GM19452 (cell line): ENCODE data around the gene PHF3.
A peak's percentile ranks its signal among the peaks of the same experiment; 100 is the strongest.

ENCODE experiments used
- ATAC-seq: cut with Tn5 transposase; IDR thresholded peaks from one replicate; pipeline ENCODE4 v1.9.1; 2021; ENCODE audit not compliant: unreplicated experiment

PHF3 gene

GRCh38 chr6:63644668-63645326, 9.2 kb downstream of the PHF3 start:
- no peak for ATAC-seq

DNA sequence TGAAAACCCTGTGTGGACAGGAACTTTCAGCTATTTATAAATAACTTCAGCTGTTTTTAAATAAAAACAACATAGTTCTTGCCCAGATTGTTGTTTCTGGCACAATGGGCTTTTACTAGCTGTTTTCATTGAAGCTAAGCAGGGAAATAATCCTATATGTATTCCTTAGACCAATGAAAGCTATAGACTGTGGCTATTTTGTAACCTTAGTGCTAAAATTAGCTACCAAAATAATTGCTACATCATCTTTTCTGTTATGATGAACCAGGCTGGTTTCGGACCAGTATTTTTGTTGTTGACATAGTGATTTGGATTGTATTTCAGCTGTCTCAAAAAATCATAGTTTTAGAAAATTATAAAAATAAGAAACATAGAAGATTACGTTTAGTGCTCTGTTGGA, 13.7 kb downstream of the PHF3 start:
- no peak for ATAC-seq

DNA sequence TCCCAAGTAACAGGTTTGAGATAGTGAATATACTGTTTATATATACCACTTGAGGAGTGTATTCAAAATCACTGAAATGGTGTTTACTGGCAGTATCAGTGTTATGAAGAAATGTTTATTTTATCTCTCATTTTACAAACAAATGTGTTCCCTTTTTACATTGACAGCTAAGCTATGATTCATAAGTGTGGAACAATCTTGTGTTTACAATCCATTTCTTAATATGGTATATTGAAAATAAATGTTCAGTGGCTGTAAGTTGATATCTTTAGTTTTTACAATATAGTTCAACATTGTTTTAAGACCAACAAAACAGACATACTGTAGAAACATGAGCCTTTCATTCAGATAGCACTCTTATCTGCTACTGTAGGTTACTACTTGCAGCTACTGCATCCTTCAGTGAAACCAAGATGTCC, 14.3 kb downstream of the PHF3 start:
- no peak for ATAC-seq

- no peak for ATAC-seq
Measured at GRCh38 chr6:63652980-63653379, 17.4 kb downstream of the PHF3 start.

GRCh38 chr6:63660757-63661156, 25.2 kb downstream of the PHF3 start:
- ATAC-seq, result no peak

DNA sequence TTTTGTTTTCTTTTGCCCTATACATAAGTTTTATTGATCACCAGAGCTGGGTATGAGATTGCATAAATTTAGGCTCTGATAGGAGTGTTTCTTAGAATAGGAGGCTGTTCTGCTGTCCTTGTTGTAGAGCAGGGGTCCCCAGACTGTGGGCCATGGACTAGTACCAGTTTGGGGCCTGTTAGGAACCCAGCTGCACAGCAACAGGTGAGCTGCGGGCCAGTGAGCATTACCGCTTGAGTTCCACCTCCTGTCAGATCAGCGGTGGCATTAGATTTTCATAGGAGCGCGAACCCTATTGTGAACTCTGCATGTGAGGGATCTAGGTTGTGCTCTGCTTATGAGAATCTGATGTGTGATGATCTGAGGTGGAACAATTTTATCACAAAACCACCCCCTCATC, 26.2 kb downstream of the PHF3 start:
- no peak for ATAC-seq

- no peak for ATAC-seq
Measured at GRCh38 chr6:63663147-63663955, 27.7 kb downstream of the PHF3 start.

GRCh38 chr6:63663956-63664281, 28.3 kb downstream of the PHF3 start:
- no peak for ATAC-seq

DNA sequence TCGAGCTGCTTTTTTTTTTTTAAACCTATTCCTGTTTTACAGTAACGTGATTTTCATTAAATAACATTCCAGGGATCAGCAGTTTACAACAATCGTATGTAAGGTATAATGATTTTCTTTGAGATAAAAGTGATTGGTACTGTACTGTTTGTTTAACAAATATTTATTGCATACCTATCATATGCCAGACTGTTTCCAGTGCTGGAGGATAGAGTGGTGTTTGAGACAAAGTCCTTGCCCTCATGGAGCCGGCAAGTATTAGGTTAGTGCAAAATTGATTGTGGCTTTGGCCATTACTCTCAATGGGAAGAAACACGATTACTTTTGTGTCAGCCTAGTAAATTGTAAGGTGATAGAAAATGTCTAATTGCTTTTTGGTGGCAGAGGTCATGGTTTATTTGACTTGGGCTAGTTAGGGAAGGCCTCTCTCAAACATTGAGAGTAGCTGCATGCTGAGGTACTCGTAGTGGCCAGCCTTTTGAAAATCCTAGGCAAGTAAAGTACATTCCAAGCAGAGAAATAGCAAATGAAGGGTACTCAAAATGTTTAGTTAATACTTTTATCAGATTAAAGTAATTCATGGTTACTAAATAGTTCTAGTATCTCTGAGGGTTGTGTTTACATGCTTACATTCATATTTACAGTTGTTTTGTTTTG, 35.6 kb downstream of the PHF3 start:
- ATAC-seq, result no peak

DNA sequence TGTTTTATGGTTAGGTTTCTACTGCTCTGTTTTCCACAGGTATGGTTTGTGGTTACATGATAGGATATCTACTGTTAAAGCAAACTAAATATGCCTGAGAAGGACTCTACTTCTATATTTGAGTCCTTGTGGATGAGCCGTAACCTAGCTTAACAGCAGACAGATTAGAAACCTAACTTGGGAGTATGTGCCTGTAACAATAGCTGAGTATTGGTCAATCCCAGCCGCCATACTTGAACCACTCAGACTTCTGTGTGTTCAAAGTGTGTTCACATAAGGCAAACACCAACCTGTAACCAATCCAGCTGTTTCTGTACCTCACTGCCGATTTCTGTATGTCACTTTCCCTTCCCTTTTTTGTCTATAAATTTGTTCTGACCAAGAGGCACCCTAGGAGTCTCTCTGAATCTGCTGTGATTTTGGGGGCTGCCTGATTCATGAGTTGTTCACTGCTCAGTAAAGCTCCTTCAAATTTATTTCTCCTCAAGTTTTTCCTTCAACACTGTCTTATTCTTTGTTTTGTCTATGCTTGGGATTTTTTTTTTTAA, 37.1 kb downstream of the PHF3 start:
- ATAC-seq, result no peak

DNA sequence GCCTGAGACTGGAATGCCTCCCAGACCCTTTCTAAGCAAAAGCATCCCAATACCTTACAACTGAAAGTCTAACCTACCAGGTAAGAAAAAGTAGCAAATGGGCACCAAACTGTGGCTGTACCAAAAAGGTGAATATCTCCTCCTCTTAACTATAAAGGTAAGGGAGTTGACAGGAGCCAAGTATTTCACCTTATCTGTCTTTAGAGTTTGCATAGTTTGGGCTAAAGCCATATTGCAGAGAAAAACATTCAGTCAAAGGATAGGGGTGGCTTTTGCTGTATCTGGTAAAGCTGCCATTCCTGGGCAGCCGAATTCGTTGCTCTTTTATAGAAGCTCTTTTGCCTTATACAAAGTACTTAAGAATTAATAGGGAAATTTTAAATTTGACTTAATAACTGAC, 38.1 kb downstream of the PHF3 start:
- ATAC-seq, result no peak

GRCh38 chr6:63674635-63675034, 39.0 kb downstream of the PHF3 start:
- no peak for ATAC-seq

- ATAC-seq, result no peak
Measured at GRCh38 chr6:63675138-63675537, 39.5 kb downstream of the PHF3 start.

- no peak for ATAC-seq
Measured at GRCh38 chr6:63676412-63677114, 41.0 kb downstream of the PHF3 start.

DNA sequence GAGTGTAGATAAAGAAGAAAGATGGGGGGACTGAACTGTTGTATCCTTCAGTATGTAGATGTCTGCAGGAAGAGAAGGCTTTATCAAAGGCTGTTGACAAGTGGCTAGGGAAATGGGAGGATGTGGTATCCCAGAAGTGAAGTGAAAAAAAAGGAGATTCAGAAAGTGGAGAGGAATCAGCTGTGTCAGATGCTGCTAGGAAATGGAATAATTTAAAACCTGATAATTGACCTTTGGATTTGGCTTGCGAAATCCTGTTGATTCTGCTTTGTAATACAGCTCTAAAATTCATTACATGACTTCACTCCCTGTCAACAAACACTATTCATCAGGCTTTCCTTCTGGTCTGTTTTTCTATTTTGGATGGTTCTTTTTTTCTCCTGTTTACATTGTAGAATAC, 41.7 kb downstream of the PHF3 start:
- no peak for ATAC-seq

DNA sequence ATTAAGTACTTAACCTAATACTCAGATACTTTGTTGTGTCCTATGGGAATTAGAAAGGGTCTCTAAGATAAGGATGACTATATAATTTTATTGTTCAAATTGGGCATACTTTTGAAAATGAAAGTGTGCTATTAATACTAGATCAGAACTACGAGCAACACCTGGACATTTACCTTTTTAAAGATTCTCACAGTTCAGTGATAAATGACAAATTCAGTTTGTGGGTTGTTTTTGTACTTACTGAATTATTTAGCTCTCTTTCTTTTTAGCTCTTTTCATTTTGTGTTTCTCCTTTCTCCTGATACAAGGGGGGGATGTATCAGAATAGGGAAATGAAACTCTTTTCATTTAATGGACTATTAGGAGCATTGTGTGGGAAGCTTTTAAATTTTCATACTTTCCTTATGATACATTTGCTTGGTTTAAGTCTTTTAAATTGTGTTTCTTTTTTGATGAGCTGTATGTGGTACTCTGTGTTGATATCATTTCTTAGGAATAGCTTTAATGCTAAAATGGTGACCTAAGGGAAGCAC, 47.5 kb downstream of the PHF3 start:
- no peak for ATAC-seq

- ATAC-seq, result peak; percentile 85
Measured at GRCh38 chr6:63685446-63686379, 50.1 kb downstream of the PHF3 start.

GRCh38 chr6:63689421-63689820, 53.8 kb downstream of the PHF3 start:
- ATAC-seq, result no peak

GRCh38 chr6:63690221-63690620, 54.6 kb downstream of the PHF3 start:
- ATAC-seq, result no peak

DNA sequence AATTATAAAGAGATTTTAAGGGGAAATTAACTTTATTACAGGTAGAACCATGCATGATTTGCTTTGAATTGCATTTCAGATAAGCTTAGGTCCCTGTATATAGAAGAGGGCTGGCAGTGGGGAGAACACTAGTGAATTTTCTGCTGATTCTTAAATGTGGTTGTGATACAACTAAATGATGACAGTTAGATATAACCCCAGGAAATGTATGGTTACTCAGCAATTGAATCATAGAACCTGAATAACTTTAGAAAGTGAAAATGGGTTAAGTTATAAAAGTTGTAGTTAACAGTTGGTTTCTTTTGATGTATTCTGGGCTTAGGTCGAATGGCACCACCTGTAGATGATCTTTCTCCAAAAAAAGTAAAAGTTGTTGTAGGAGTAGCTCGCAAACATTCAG, 70.1 kb downstream of the PHF3 start:
- no peak for ATAC-seq
